HG03280 (cell line): ENCODE results near the gene AGMO.
"Not testable (repeated sequence)": the region's sequence is repeated elsewhere in the genome, so short reads cannot be mapped to it uniquely, and the experiment has no call there.

Source experiments
- ATAC-seq: cut with Tn5 transposase; IDR thresholded peaks from one replicate; pipeline ENCODE4 v1.9.1; 2021; ENCODE audit warnings: mild to moderate bottlenecking, moderate library complexity; ENCODE audit not compliant: unreplicated experiment

The AGMO gene

DNA sequence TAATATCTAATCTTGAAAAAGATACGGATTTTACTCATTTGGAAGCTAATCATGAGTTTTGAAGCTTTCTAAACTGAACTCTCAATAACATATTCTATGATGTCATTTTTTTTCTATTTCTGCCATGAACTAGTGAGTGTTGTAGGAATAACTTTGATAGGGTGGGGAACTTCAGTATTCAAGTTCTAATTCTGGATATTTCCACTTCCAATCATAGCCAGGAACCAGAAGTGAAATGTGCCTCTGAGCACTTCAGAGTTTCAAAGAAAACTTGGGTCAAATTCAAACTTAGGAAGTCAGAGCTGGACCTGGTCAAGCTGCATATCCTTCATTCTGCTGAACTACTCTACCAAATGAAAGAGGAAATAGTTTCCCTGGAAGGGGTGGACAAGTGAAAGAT lies 847 bp downstream of the AGMO start:
- no peak for ATAC-seq

DNA sequence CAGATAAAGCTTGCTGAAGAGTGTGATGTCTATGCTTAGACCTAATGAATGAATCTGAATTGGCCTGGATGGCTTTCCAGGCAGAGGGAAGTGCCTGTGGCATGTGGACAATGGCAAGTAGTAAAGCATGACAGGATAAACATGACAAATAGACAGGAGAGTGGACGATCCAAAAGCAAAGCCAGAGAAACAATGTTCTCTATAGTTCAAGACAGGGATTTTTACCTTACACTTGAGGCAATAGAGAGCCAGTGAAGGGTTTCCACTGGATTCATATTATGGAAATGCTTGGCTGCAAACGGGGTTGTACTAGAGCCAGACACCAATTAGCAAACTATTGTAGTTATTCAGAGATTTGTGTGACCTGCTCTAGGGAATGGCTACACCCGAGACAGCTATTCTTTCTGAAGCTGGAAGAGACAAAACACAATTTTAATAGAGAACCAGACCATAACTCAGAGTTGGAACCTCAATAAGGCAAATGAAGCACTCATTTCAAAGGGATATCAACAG lies 2.3 kb downstream of the AGMO start:
- ATAC-seq = no peak

DNA sequence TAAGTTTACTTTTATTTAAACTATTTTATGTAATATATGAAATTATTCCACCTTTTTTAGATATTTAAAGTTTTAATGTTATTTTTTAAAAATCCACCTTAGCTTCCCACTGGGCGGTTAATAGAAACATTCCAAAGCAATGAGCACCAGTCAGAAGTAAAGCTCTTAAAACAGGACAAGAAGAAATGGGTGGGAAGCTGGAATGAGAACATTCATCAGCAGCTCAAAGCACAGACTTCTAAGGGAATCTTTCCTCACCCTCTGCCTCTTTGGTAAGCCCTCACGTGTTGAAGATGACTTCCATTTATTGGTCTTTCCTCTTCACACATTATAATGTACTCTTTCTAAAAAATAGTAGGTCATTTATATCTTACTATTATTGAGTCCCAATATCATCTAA lies 3.1 kb downstream of the AGMO start:
- no peak for ATAC-seq

DNA sequence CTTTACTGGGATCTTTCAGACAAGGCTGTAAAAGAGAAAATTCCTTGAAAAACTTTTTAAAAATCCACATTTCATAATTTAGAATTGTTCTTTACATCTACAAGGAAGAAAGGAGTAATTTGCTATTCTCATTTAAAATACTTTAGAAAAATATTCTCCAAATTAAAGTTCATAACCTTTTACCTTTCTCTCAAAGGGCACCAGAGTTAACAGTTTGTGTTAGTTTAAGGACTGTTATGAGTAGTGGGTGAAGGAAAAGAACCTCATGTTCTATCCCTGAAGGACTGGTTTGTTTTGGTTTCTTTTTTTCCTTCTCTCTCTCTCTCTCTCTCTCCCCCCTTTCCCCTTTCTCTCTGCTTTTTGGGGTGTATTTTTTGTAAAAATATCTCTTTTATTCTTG lies 4.1 kb downstream of the AGMO start:
- no peak for ATAC-seq

DNA sequence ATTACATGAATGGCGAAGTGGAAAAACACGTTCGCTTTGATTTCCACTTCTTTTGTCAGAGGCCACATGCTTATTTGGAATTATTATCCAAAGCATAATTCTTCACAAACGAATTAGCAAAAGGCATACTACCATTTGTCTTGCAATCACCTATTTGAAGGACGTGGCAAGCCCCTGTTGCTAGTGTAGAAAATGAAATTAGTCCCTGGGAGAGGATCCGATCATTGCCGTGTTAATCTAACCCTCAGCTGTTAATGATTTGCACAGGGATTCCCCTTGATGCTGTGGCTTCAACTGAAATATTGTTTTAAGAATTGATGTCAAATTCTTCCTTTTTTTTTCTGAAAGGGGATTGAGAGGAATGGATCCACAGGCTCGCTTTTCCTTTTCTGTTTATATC lies 4.6 kb downstream of the AGMO start:
- ATAC-seq = no peak

DNA sequence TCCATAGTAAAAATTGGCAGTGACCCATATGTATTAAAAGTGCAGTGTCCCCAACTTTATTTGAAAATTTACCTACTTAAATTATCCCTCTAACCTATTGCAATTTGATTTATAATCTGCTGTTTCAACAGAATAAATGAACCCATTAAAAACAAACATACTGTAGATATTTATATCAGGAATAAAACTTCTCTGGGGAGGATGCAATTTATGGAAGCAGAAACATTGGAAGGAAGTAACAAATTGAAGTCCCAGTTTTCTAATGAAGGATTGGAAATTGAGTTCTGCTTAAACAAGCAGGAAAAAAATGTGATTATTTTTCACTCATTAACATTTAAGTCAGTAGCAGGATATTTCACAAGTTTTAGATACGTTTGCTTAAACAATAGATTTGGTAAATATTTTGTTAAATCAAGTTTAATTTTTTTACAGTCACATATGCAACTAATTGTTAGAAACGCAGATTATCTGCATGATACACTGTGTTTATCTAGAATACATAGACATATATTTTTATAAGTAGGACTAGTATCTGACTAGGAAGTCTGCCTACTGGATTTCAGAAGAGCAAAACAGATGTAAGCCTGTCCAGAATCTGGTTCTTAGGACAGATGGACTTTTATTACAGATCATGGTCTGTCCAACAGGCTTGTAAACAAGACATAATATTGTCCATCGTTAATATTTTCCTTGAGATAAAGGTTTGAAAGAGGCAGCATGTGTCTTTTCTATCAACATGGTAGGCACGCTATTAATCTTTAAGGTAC lies 5.3 kb downstream of the AGMO start:
- ATAC-seq = no peak

DNA sequence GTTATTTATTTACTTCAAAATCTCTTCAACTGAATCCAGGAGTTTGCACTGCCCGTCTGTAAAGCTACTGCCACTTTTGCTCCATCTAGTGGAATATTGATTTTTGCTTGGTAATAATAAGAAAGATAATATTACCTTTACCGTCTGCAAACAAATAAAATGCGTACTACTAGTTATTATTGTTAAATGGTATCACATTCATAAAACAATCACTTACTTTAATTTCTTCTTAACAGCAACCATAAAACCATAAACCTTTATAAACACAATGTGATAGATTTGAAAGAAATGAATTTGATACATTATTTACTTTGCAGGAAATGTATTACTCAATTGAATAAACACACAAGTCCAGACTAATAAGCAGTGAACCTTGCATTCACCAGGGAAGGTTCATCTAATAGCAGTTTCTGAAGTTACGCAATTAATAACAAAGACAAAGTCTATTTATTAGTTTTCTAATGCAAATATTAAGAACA lies 6.4 kb downstream of the AGMO start:
- ATAC-seq = no peak

DNA sequence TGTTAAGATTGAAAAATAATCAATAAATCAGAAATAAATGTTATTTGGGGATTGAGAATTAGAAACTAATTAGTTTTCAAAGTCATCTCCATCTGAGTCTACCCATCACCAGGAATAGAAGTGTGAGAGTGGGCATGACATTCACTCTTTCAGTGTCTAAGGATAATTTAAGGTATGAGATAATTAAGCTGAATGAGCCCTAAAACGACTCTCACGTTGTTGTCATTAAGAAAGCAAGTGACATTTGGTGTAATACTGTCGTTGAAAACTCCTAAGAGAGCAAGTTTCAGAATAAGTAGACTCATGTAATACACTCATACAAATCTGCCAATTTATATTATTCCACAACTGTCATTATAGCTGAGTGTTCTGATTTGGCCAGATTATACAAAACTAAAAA lies 7.1 kb downstream of the AGMO start:
- ATAC-seq = no peak

DNA sequence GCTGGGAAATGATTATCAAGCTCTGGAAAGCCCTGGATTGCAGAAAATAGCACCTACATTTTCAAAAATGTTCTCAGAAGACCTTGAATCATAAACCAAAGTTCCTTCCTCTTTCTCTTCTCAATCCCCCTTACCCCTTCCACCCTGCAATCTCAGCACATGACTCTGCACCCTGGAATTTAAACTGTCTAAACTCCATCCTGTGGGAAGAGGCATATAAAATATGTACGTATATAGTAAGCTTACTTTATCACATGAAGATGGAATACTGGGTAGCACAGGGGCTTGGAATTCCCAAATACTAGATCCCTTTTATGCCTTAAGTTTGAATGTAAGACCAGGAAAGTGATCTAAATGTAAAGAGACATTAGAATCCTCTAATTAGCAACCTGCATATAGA lies 7.7 kb downstream of the AGMO start:
- ATAC-seq = no peak

DNA sequence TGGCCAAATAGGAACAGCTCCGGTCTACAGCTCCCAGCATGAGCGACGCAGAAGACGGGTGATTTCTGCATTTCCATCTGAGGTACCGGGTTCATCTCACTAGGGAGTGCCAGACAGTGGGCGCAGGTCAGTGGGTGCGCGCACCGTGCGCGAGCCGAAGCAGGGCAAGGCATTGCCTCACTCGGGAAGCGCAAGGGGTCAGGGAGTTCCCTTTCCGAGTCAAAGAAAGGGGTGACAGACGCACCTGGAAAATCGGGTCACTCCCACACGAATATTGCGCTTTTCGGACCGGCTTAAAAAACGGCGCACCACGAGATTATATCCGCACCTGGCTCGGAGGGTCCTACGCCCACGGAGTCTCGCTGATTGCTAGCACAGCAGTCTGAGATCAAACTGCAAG lies 14.5 kb downstream of the AGMO start:
- not testable (repeated sequence) for ATAC-seq

DNA sequence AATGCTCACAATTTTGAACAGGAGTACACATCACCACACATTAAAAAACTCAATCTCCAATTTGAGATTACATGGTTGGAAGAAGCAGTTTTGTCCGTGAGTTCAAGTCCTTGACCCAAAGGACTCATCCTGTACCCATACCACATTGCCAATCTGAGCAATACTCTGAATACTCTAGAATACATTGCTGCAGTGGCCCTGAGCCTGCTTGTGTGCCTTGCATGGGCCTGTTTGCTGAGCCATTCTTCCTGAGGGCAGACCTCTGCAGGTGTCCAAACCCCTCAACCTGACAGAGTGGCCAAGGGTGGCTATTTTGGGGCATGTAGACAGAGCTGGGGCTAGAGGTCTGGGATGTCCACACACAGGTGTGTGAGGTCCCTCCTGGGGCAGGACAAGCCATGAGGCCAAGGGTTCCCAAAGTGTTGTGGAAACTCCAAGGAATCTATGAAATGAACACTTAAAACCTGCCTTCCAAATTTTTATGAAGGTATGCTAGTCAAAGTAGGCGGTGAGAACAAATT lies 15.5 kb downstream of the AGMO start:
- ATAC-seq = no peak

DNA sequence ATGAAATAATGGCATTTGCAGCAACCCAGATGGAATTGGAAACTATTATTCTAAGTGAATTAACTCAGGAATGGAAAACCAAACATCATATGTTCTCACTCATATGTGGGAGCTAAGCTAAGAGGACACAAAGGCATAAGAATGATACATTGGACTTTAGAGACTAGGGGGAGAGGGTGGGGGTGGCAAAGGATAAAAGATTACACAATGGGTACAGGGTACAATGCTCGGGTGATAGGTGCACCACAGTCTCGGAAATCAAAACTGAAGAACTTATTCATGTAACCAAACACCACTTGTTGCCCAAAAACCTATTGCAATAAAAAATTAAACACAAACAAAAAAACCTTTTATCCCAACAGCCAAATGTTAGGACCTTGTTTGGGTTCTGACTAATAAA lies 17.8 kb downstream of the AGMO start:
- no peak for ATAC-seq

DNA sequence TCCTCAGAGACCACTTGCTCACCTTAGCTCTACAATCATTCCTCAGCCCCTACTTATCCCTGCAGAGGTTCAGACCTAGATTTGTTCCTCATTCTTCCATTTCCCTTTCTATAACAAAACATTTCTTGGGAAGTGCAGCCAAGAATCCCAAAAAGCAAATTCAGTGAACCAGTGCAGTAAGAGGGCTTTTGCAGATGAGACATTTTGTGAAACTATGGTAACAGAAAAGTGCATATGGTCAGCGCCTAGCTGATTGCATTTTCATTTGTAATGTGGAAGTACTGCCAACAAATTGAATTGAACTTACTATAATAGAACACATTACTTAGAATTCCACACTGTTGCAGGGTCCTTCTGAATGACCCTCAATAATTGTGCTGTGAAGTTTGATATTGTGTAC lies 18.6 kb downstream of the AGMO start:
- ATAC-seq = no peak

DNA sequence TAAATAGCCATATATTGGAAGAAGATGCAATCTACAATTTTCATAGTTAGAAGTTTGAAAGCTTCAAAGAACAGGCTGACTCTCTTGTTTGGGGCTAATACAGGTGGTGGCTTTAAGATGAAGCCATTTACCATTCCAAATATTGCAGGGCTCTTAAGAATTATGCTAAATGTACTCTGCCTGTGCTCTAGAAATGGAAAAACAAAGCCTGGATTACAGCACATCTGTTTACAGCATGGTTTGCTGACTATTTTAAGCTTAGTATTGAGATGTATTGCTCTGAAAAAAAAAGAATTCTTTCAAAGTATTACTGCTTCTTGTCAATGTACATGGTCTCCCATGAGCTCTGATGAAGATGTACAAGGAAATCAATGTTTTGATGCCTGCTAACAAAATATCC lies 34.2 kb downstream of the AGMO start:
- ATAC-seq = no peak

DNA sequence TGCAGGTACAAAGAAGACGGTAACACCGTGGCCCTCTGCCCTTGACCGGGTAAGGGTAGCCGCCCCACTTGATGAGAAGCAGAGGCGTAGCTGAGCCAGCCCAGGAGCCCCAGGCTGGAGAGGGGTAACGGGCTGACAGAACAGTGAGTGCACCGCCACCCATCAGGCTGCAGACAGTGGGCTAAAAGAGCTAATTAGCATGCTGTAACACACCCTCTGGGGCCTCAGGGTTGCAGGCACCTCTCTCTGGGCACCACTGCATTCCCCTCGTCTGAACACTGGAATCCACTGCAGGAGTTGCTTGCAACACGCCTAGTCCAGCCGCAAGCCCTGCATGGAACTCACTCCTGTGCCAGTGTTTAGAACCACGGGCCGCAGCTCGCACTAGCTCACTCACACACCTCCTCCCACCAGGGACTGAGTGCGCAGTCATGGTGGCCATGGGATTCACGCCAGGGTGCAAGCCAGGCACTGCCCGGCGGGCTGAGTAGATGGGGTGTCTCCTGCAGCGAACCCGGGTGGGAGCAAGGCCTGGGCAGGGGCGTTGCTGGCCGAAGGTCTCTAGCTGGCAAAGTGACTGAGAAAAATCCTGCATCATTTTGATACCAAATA lies 36.1 kb downstream of the AGMO start:
- no peak for ATAC-seq

DNA sequence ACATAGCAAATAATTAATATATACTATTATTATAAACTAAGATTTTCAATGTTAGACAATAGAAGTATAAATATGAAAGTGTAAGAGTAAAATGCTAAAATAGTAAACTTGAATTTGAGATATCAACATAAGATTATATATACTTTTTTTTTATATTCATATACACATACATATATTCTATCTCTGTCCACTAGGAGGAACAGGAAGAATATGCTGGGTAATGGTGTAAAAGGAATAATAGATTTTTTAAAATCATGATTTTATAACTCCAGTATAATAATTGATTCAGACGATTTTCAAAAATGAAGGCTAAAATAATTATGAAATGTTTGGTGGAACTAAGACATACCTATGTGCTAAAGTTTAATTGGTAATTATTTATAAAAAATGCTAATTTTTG lies 37.7 kb downstream of the AGMO start:
- no peak for ATAC-seq

DNA sequence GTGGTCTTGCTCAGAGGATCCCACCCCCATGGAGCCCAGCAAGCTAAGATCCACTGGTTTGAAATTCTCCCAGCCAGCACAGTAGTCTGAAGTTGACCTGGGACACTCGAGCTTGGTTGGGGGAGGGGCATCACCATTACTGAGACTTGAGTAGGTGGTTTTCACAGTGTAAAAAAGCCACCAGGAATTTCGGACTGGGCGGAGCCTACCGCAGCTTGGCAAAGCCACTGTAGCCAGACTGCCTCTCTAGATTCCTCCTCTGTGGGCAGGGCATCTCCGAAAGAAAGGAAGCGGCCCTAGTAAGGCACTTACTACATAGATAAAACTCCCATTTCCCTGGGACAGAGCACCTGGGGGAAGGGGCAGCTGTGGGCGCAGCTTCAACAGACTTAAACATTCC lies 44.0 kb downstream of the AGMO start:
- ATAC-seq = not testable (repeated sequence)

DNA sequence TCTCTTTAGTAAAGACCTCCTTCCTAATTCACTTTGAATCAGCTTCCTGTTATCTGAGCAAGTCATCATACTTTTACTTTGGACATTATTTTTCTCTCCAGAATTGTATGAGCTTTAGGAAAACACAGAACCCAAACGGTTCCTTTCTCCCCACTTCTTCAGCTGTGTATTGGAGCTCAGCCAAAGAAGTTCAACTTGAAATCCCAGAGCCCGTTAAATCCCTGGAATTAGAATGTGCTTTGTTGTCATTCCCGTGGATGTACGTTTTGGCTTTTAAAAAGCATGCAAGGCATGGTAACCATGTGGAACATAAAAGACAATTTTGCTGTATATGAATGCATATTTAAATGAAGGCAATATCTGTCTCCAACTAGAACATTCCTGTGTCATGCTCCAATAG lies 46.6 kb downstream of the AGMO start:
- no peak for ATAC-seq

DNA sequence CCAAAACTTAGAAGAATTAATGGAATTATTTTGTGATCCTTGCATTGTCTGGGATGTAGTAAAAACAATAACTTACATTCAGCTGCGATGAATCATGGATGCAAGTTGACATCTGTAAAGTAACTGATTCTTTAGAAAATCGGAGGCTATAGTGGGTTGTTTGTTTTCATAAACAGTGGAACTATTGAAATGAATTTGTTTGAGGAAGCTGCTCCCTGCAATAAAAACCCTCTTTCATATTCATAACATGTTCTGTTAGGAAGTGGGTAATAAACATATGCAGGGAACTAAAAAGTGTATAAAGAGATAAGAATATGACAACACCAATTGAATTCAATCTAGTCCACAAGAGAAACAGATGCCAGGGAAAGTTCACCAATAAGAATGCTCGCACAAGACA lies 53.6 kb downstream of the AGMO start:
- ATAC-seq = no peak

DNA sequence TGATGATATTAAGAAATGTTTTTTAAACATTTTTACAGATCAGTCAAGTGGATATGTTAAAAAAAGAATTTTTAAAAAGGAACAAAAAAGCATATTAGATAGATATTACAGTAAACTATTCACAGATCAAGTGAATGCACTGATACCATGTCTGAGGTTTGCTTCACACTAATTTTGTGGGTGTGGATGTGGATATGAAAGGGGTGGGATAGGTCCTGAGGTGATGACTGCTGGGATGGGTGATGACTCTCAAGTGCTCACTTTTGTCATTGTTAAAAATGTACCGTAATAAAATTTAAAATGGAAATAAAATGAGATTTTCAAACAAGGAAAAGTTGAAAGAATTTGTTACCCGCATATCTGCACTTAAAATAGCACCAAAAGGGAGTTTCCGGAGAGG lies 54.1 kb downstream of the AGMO start:
- no peak for ATAC-seq

DNA sequence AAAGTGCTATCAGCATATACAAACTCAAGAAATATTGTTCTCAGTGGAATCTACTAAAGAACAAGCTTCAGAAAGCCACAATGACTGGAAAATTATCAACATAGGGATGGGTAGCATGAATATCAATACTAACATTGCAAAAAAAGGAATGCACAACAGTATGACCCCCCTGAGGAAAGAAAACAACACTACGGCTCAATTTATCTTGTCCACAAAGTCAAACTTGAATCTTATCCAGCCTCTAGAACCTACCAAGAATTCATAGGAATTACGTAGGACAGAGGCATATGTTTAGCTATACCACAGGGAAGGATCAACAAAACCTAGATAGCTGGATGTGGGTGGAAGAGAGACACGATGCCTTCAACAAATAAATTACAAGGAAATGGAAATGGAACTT lies 54.6 kb downstream of the AGMO start:
- ATAC-seq = no peak

DNA sequence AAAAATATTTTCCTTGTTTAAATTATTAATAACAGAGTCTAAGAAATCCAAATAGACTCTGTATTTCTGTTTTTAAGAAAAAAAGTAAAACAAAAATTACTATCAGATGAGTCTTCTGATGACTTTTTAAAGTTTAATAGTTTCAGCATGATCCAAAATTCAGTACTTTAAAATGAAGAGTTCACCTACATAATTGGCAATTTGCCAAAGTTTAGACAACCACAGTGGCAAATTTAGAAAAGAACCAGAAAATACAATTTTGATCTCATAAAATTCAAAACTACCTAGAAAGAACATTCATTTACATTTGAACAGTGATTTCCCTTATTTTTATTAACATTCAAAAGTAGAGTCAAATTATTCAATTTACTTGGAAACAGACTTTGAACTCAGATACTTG lies 56.1 kb downstream of the AGMO start:
- ATAC-seq = no peak
